Astrocyte of the spinal cord (primary cell): ENCODE data around the gene ADAMTSL4.

Source experiments
- DNase-seq: peaks from one replicate; pipeline ENCODE4 v3.0.0; 2011; ENCODE audit warnings: low read depth, low spot score
- H3K4me3 ChIP-seq: 2 replicates; pipeline ENCODE4 v1.5.1; 2011; ENCODE audit warnings: low read depth, mild to moderate bottlenecking, low read length, moderate library complexity
- in situ Hi-C: cut with HindIII; loops from 2 replicates; pipeline ENCODE4 v1.10.0; 2017; ENCODE audit warnings: low sequenced_read_pairs
- TF ChIP-seq, protein P1 (sequence below): IDR thresholded peaks from 2 replicates; pipeline ENCODE4 v1.5.1; 2012; ENCODE audit warnings: low read depth, mild to moderate bottlenecking, low read length, inconsistent platforms

ADAMTSL4 gene

DNA sequence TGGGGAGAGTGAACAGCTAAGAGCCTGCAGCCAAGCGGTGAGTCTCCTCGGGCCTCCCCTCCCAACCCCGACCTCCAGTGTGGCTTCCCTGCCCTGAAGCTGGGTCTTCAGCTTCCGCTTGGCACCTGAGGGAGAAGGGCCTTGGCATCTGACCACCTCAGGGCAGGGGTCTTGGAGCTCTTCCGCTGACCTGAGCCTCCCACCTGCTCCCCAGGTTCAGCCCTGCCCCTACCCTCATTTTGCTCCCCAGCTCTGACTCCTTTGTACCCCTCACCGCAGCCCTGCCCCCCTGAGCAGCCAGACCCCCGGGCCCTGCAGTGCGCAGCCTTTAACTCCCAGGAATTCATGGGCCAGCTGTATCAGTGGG is 4.9 kb downstream of the ADAMTSL4 start:
- H3K4me3 ChIP-seq, result no peak overlapping the region
- TF ChIP-seq, protein P1, sequence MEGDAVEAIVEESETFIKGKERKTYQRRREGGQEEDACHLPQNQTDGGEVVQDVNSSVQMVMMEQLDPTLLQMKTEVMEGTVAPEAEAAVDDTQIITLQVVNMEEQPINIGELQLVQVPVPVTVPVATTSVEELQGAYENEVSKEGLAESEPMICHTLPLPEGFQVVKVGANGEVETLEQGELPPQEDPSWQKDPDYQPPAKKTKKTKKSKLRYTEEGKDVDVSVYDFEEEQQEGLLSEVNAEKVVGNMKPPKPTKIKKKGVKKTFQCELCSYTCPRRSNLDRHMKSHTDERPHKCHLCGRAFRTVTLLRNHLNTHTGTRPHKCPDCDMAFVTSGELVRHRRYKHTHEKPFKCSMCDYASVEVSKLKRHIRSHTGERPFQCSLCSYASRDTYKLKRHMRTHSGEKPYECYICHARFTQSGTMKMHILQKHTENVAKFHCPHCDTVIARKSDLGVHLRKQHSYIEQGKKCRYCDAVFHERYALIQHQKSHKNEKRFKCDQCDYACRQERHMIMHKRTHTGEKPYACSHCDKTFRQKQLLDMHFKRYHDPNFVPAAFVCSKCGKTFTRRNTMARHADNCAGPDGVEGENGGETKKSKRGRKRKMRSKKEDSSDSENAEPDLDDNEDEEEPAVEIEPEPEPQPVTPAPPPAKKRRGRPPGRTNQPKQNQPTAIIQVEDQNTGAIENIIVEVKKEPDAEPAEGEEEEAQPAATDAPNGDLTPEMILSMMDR, result no peak
- no peak for DNase-seq
- in situ Hi-C loops, result no loop called here

DNA sequence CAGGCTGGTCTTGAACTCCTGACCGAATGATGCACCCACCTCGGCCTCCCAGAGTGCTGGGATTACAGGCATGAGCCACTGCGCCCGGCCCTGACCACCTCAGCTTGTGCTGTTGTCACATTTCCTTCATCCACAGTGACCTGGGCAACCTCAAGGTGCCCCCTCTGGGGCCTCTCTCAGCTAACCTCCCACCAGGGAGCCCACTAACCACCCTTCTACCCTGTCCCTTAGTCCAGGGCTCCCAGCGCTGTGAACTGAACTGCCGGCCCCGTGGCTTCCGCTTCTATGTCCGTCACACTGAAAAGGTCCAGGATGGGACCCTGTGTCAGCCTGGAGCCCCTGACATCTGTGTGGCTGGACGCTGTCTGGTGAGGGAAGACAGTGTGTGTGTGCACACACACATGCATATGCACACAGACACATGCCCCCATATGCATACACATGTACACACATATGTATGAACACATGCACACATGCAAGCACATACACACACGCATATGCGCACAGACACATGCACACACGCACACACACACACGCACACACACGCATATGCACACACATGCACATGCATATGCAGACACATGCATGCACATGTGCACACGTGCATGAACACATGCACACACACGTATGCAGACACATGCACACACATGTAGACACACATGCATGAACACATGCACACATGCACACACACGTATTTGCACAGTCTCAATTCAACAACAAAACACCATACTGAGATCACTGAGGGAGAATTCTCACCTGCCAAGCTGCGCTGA is 6.2 kb downstream of the ADAMTSL4 start:
- no peak for DNase-seq
- no peak overlapping the region for H3K4me3 ChIP-seq
- TF ChIP-seq, protein P1, result no peak
- in situ Hi-C loops, result no loop called here

DNA sequence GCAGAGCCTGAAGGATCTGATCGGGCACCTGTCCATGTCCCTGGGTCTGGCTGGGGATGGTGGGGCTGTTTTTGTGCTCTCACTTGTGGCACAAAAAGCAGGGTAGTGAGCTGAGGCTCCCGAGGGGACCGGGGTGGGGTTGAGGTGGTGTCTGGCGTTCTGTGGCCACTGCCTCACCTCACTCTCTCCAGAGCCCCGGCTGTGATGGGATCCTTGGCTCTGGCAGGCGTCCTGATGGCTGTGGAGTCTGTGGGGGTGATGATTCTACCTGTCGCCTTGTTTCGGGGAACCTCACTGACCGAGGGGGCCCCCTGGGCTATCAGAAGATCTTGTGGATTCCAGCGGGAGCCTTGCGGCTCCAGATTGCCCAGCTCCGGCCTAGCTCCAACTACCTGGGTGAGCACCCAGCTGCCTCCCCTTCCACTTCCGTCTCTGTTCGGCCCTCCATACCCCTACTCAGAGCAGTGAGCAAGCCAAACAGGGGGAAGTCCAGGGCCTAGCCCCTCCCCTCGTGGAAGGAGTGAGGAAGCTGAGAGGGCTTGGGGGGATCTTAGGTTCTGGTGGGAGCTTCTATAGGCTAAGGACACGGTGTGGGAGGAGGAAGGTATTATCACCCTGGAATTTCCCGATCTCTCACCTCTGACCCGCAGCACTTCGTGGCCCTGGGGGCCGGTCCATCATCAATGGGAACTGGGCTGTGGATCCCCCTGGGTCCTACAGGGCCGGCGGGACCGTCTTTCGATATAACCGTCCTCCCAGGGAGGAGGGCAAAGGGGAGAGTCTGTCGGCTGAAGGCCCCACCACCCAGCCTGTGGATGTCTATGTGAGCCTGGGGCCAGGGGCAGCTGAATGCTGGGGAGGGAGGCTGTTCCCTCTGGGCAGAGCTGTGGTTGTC is 7.0 kb downstream of the ADAMTSL4 start:
- in situ Hi-C loops, result no loop called here
- DNase-seq, result no peak
- TF ChIP-seq, protein P1, result no peak
- H3K4me3 ChIP-seq, result no peak overlapping the region

DNA sequence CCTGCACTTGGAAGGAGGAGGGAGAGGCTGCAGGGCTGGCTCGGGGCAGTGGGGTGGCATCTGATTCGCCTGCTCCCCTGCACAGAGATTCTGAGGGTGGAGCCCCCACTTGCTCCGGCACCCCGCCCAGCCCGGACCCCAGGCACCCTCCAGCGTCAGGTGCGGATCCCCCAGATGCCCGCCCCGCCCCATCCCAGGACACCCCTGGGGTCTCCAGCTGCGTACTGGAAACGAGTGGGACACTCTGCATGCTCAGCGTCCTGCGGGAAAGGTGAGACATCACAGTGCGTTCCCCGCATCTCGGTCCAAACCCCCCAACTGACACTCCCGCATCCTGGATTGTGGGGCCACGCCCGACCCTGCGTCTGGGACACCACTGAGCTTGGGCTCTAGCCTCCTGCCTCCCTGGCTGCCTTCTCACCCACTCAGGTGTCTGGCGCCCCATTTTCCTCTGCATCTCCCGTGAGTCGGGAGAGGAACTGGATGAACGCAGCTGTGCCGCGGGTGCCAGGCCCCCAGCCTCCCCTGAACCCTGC is 7.9 kb downstream of the ADAMTSL4 start:
- no peak overlapping the region for H3K4me3 ChIP-seq
- no peak for DNase-seq
- TF ChIP-seq, protein P1, result no peak
- in situ Hi-C loops, result no loop called here

DNA sequence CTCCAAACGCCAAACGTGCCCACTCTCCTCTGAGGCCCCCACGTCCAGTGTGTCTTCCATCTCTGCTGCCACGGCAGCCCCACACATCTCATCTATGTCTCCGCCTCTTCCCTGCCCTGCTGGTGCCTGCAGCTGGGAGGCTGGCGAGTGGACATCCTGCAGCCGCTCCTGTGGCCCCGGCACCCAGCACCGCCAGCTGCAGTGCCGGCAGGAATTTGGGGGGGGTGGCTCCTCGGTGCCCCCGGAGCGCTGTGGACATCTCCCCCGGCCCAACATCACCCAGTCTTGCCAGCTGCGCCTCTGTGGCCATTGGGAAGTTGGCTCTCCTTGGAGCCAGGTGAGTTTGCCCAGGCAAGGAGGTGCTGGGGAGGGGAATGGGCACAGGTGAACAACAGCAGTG is 8.6 kb downstream of the ADAMTSL4 start:
- no peak for DNase-seq
- in situ Hi-C loops, result no loop called here
- TF ChIP-seq, protein P1, result no peak
- no peak overlapping the region for H3K4me3 ChIP-seq

DNA sequence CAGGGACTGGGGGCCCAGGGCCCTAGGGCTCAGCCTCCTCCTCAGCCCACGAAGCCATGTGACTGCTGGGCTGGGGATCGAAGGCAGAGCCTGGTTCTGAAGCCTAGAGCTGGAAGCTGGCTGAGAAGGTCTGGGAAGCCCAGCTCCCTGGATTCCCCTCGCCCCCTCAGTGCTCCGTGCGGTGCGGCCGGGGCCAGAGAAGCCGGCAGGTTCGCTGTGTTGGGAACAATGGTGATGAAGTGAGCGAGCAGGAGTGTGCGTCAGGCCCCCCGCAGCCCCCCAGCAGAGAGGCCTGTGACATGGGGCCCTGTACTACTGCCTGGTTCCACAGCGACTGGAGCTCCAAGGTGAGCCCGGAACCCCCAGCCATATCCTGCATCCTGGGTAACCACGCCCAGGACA is 9.1 kb downstream of the ADAMTSL4 start:
- no peak overlapping the region for H3K4me3 ChIP-seq
- in situ Hi-C loops, result no loop called here
- no peak for DNase-seq
- TF ChIP-seq, protein P1, result no peak
